Common myeloid progenitor, CD34-positive (primary cell): ENCODE results near the gene SCLY.

Experiments used
- CTCF ChIA-PET: fragments of 350-600 bp; sonication (Branson Sonifier 250); formaldehyde crosslinking; loops from one replicate; lab custom pipeline; 2021; ENCODE audit warnings: antibody characterized with exemption; lab: Charles Lee
- POLR2A ChIA-PET: fragments of 350-600 bp; sonication (Branson Sonifier 250); formaldehyde crosslinking; loops from one replicate; lab custom pipeline; 2021; ENCODE audit warnings: antibody characterized with exemption; lab: Charles Lee
- DNase-seq, 3 donors: peaks; one replicate each; pipeline versions ENCODE4 v3.0.0 to v3.0.0-alpha.2; 2013
- H3K27ac ChIP-seq, 2 experiments: 1 replicate in 1 of 2; 2 replicates in 1 of 2; pipeline ENCODE4 v1.7.0; 2013; ENCODE audit warnings: inconsistent platforms in 2 of 2, low read length in 2 of 2, mild to moderate bottlenecking in 2 of 2, low read depth in 1 of 2, moderate library complexity in 1 of 2; ENCODE audit not compliant: severe bottlenecking in 2 of 2, insufficient read depth in 1 of 2, poor library complexity in 1 of 2
- H3K27me3 ChIP-seq, 5 experiments: replicated peaks in 2 of 5; 1 replicate in 3 of 5; 2 replicates in 2 of 5; pipeline versions ENCODE4 v1.6.1 to v1.7.0; 2013; ENCODE audit warnings: low read length in 4 of 5, mild to moderate bottlenecking in 2 of 5, moderate library complexity in 2 of 5, inconsistent platforms in 1 of 5; ENCODE audit not compliant: insufficient read depth in 5 of 5, control insufficient read depth in 4 of 5
- H3K36me3 ChIP-seq, 4 experiments: 1 replicate in 2 of 4; 2 replicates in 2 of 4; pipeline versions ENCODE4 v1.6.1 to v1.7.0; 2013; ENCODE audit warnings: low read length in 3 of 4, control low read depth in 1 of 4, mild to moderate bottlenecking in 1 of 4; ENCODE audit not compliant: control insufficient read depth in 4 of 4, insufficient read depth in 4 of 4
- H3K4me1 ChIP-seq, 4 experiments: 1 replicate in 3 of 4; 2 replicates in 1 of 4; pipeline versions ENCODE4 v1.6.1 to v1.7.1; 2013; ENCODE audit warnings: low read length in 3 of 4, mild to moderate bottlenecking in 3 of 4, control low read depth in 1 of 4, inconsistent platforms in 1 of 4, moderate library complexity in 1 of 4; ENCODE audit not compliant: control insufficient read depth in 4 of 4, insufficient read depth in 4 of 4; ENCODE audit errors: control extremely low read depth in 1 of 4
- H3K4me3 ChIP-seq, 7 experiments: 1 replicate in 4 of 7; 2 replicates in 3 of 7; pipeline versions ENCODE4 v1.5.1 to v1.7.0; 2013; ENCODE audit warnings: mild to moderate bottlenecking in 7 of 7, low read length in 6 of 7, moderate library complexity in 6 of 7, inconsistent platforms in 2 of 7, low read depth in 2 of 7, control low read depth in 1 of 7; ENCODE audit not compliant: insufficient read depth in 4 of 7, control insufficient read depth in 1 of 7; ENCODE audit errors: extremely low read depth in 1 of 7
- H3K9me3 ChIP-seq, 5 experiments: 1 replicate in 4 of 5; 2 replicates in 1 of 5; pipeline versions ENCODE4 v1.6.1 to v1.7.1; 2013; ENCODE audit warnings: low read length in 4 of 5, mild to moderate bottlenecking in 2 of 5, inconsistent platforms in 1 of 5, low read depth in 1 of 5, moderate library complexity in 1 of 5; ENCODE audit not compliant: control insufficient read depth in 4 of 5, insufficient read depth in 2 of 5; ENCODE audit errors: control extremely low read depth in 1 of 5
- WGBS: methylation state at CpG from one replicate; pipeline ENCODE4 v1.1.5; 2013; ENCODE audit not compliant: insufficient coverage; 5-methylcytosine and 5-hydroxymethylcytosine counted together

SCLY gene

GRCh38 chr2:238021327-238021726 is 39.5 kb upstream of the SCLY start:
- no peak overlapping the region for H3K4me3 ChIP-seq
- POLR2A ChIA-PET = no interaction called here
- H3K4me1 ChIP-seq = no peaks in the 10 kb centered on the region
- WGBS = 100% methylated on average over 1 of the region's 4 CpGs
- H3K9me3 ChIP-seq = no peaks in the 10 kb centered on the region
- DNase-seq = no peak
- no peak overlapping the region for H3K27ac ChIP-seq
- H3K36me3 ChIP-seq = peaks cover 6 to 46% (median 29%) of the 10 kb centered on the region in 4 experiments
- CTCF ChIA-PET = no interaction called here
- no peaks in the 10 kb centered on the region for H3K27me3 ChIP-seq

- Histone ChIP-seq H3K36me3 (peaks cover 2 to 38% (median 26%) of the 10 kb centered on the region in 4 experiments), H3K4me3 (no peak overlapping the region), H3K9me3 (no peaks in the 10 kb centered on the region), H3K27ac (no peak overlapping the region), H3K4me1 (peaks cover 5 to 12% (median 6%) of the 10 kb centered on the region in 4 experiments), H3K27me3 (no peaks in the 10 kb centered on the region)
- POLR2A ChIA-PET = no interaction called here
- 100% methylated on average over 4 of the region's 5 CpGs for WGBS
- DNase-seq = no peak
- CTCF ChIA-PET = no interaction called here
Measured at GRCh38 chr2:238022594-238023157, 38.1 kb upstream of the SCLY start.

- H3K36me3 ChIP-seq = peaks cover 2 to 34% (median 20%) of the 10 kb centered on the region in 4 experiments
- DNase-seq = no peak
- CTCF ChIA-PET = no interaction called here
- peaks cover 5 to 18% (median 11%) of the 10 kb centered on the region in 4 experiments for H3K4me1 ChIP-seq
- no peaks in the 10 kb centered on the region for H3K9me3 ChIP-seq
- POLR2A ChIA-PET = interaction anchor here (0.5 kb wide), 1 partner anchor 32 kb away, joined by 5 read pairs; no protein-coding TSS in a partner anchor
- H3K4me3 ChIP-seq = no peak overlapping the region
- no CpG with 5 or more reads among the region's 2 CpGs for WGBS
- H3K27ac ChIP-seq = no peak overlapping the region
- H3K27me3 ChIP-seq = no peaks in the 10 kb centered on the region
Measured at GRCh38 chr2:238023608-238024007, 37.2 kb upstream of the SCLY start.

GRCh38 chr2:238024986-238025385 is 35.8 kb upstream of the SCLY start:
- H3K27me3 ChIP-seq = no peaks in the 10 kb centered on the region
- ChIA-PET POLR2A (no interaction called here), CTCF (no interaction called here)
- H3K27ac ChIP-seq = no peak overlapping the region
- 96% methylated on average over 6 of the region's 8 CpGs for WGBS
- peaks cover 0 to 36% (median 21%) of the 10 kb centered on the region in 4 experiments for H3K36me3 ChIP-seq
- no peak for DNase-seq
- H3K4me1 ChIP-seq = peaks cover 5 to 18% (median 11%) of the 10 kb centered on the region in 4 experiments
- no peaks in the 10 kb centered on the region for H3K9me3 ChIP-seq
- H3K4me3 ChIP-seq = no peak overlapping the region

- ChIA-PET CTCF (no interaction called here), POLR2A (no interaction called here)
- DNase-seq = no peak
- Histone ChIP-seq H3K27me3 (no peaks in the 10 kb centered on the region), H3K4me3 (no peak overlapping the region), H3K9me3 (no peaks in the 10 kb centered on the region), H3K36me3 (peaks cover 4 to 39% (median 23%) of the 10 kb centered on the region in 4 experiments), H3K4me1 (peaks cover 5 to 18% (median 11%) of the 10 kb centered on the region in 4 experiments), H3K27ac (no peak overlapping the region)
- 95% methylated on average over 7 of the region's 9 CpGs for WGBS
Measured at GRCh38 chr2:238025741-238026360, 35.0 kb upstream of the SCLY start.

- no peak for DNase-seq
- 76% methylated on average over 2 of the region's 4 CpGs for WGBS
- Histone ChIP-seq H3K27ac (no peak overlapping the region), H3K4me3 (no peak overlapping the region), H3K9me3 (no peaks in the 10 kb centered on the region), H3K4me1 (peaks cover 5 to 18% (median 11%) of the 10 kb centered on the region in 4 experiments), H3K36me3 (peaks cover 7 to 43% (median 27%) of the 10 kb centered on the region in 4 experiments), H3K27me3 (no peaks in the 10 kb centered on the region)
- CTCF ChIA-PET = interaction anchor here (1.5 kb wide), 1 partner anchor 71 kb away, joined by 3 read pairs; no protein-coding TSS in a partner anchor
- POLR2A ChIA-PET = no interaction called here
Measured at GRCh38 chr2:238027058-238027457, 33.7 kb upstream of the SCLY start.
